ENCODE results near the gene SNRNP48. TPM values are rescaled to one million over a fixed set of nuclear protein-coding genes. Genes with fewer than 3 reads are reported as not detected.

SNRNP48 gene
- total and polyA plus RNA-seq, 2 donors: 9.6 to 9.7 TPM

- Histone ChIP-seq H3K27ac (ENCODE audit: low read depth in 1 of 2, low read length in 1 of 2) (no peak overlapping the region), H3K4me1 (ENCODE audit: control insufficient read depth in 2 of 2, insufficient read depth in 2 of 2, low read length in 2 of 2) (no peaks in the 10 kb centered on the region), H3K27me3 (ENCODE audit: control insufficient read depth in 2 of 2, insufficient read depth in 1 of 2, low read length in 1 of 2) (no peaks in the 10 kb centered on the region), H3K36me3 (ENCODE audit: control insufficient read depth in 2 of 2, insufficient read depth in 2 of 2, low read length in 1 of 2) (no peaks in the 10 kb centered on the region), H3K4me3 (ENCODE audit: low read length in 2 of 2) (no peak overlapping the region), H3K9me3 (ENCODE audit: control insufficient read depth in 2 of 2, insufficient read depth in 1 of 2, low read length in 1 of 2) (no peaks in the 10 kb centered on the region)
- DNase-seq (ENCODE audit: low read depth in 6 of 9, low spot score in 9 of 9): no peak
- WGBS: 92% methylated on average over 4 of the region's 4 CpGs
Observed at GRCh38 chr6:7658543-7658942, 68.5 kb downstream of the SNRNP48 start.

- H3K27me3 ChIP-seq (ENCODE audit: control insufficient read depth in 2 of 2, insufficient read depth in 1 of 2, low read length in 1 of 2): no peaks in the 10 kb centered on the region
- H3K9me3 ChIP-seq (ENCODE audit: control insufficient read depth in 2 of 2, insufficient read depth in 1 of 2, low read length in 1 of 2): no peaks in the 10 kb centered on the region
- 97% methylated on average over 3 of the region's 3 CpGs for WGBS
- H3K4me3 ChIP-seq (ENCODE audit: low read length in 2 of 2): no peak overlapping the region
- H3K4me1 ChIP-seq (ENCODE audit: control insufficient read depth in 2 of 2, insufficient read depth in 2 of 2, low read length in 2 of 2): no peaks in the 10 kb centered on the region
- H3K27ac ChIP-seq (ENCODE audit: low read depth in 1 of 2, low read length in 1 of 2): no peak overlapping the region
- DNase-seq (ENCODE audit: low read depth in 6 of 9, low spot score in 9 of 9): no peak
- no peaks in the 10 kb centered on the region for H3K36me3 ChIP-seq (ENCODE audit: control insufficient read depth in 2 of 2, insufficient read depth in 2 of 2, low read length in 1 of 2)
Observed at GRCh38 chr6:7661364-7661763, 71.4 kb downstream of the SNRNP48 start.

Other genes starting within 250 kb of the SNRNP48 start
- gene CAGE1, start 200.5 kb upstream of the SNRNP48 start, total RNA-seq: 0.09 TPM
- 0.02 TPM for gene CAGE1, start 200.5 kb upstream of the SNRNP48 start, polyA plus RNA-seq
- 21.3 TPM for gene RIOK1, start 200.4 kb upstream of the SNRNP48 start, total RNA-seq
- gene RIOK1, start 200.4 kb upstream of the SNRNP48 start, polyA plus RNA-seq: 26.6 TPM
- gene DSP, start 48.5 kb upstream of the SNRNP48 start, total RNA-seq: 40.7 TPM
- 64.6 TPM for gene DSP, start 48.5 kb upstream of the SNRNP48 start, polyA plus RNA-seq
- gene BMP6, start 135.9 kb downstream of the SNRNP48 start, total RNA-seq: 0.19 TPM
- 0.82 TPM for gene BMP6, start 135.9 kb downstream of the SNRNP48 start, polyA plus RNA-seq

Data from thymus (tissue), 11 donors.